ENCODE data around the gene HMGN5. TPM values are rescaled to one million over a fixed set of nuclear protein-coding genes. Genes with fewer than 3 reads are reported as not detected.
A peak's percentile ranks its signal among the peaks of the same experiment; 100 is the strongest.

HMGN5 gene, protein sequence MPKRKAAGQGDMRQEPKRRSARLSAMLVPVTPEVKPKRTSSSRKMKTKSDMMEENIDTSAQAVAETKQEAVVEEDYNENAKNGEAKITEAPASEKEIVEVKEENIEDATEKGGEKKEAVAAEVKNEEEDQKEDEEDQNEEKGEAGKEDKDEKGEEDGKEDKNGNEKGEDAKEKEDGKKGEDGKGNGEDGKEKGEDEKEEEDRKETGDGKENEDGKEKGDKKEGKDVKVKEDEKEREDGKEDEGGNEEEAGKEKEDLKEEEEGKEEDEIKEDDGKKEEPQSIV
- 0.96 and 2.0 TPM in 2 replicates for total RNA-seq

GRCh38 chrX:81201671-81202455 lies at the start of gene HMGN5, which contains the start of gene SH3BGRL:
HMGN5 (minus strand) TSS chrX:81201913; CDS start chrX:81121549, 80,364 bp downstream.
SH3BGRL (plus strand) TSS chrX:81202102; CDS start chrX:81202201, 99 bp downstream.
- Histone ChIP-seq H3K27me3 (ENCODE audit: control insufficient read depth, insufficient read depth, low read length) (no peaks in the 10 kb centered on the region), H3K4me3 (ENCODE audit: low read depth, low read length) (peak within 1 kb of the TSS; percentile 73), H3K36me3 (ENCODE audit: control insufficient read depth, insufficient read depth, low read length) (no peaks in the 10 kb centered on the region)
- DNase-seq (ENCODE audit: low read depth): peak; percentile 54
- TF ChIP-seq, protein P1, sequence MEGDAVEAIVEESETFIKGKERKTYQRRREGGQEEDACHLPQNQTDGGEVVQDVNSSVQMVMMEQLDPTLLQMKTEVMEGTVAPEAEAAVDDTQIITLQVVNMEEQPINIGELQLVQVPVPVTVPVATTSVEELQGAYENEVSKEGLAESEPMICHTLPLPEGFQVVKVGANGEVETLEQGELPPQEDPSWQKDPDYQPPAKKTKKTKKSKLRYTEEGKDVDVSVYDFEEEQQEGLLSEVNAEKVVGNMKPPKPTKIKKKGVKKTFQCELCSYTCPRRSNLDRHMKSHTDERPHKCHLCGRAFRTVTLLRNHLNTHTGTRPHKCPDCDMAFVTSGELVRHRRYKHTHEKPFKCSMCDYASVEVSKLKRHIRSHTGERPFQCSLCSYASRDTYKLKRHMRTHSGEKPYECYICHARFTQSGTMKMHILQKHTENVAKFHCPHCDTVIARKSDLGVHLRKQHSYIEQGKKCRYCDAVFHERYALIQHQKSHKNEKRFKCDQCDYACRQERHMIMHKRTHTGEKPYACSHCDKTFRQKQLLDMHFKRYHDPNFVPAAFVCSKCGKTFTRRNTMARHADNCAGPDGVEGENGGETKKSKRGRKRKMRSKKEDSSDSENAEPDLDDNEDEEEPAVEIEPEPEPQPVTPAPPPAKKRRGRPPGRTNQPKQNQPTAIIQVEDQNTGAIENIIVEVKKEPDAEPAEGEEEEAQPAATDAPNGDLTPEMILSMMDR (IDR thresholded peaks at IDR 0.05; ENCODE audit: insufficient read depth, low read length, poor library complexity, severe bottlenecking): no peak

- no peaks in the 10 kb centered on the region for H3K27me3 ChIP-seq (ENCODE audit: control insufficient read depth, insufficient read depth, low read length)
- H3K4me3 ChIP-seq (ENCODE audit: low read depth, low read length): no peak overlapping the region
- H3K36me3 ChIP-seq (ENCODE audit: control insufficient read depth, insufficient read depth, low read length): no peaks in the 10 kb centered on the region
- no peak for DNase-seq (ENCODE audit: low read depth)
- TF ChIP-seq, protein P1 (IDR thresholded peaks at IDR 0.05; ENCODE audit: insufficient read depth, low read length, poor library complexity, severe bottlenecking): no peak
Observed at GRCh38 chrX:81241753-81242152, 40.0 kb upstream of the HMGN5 start.

DNA sequence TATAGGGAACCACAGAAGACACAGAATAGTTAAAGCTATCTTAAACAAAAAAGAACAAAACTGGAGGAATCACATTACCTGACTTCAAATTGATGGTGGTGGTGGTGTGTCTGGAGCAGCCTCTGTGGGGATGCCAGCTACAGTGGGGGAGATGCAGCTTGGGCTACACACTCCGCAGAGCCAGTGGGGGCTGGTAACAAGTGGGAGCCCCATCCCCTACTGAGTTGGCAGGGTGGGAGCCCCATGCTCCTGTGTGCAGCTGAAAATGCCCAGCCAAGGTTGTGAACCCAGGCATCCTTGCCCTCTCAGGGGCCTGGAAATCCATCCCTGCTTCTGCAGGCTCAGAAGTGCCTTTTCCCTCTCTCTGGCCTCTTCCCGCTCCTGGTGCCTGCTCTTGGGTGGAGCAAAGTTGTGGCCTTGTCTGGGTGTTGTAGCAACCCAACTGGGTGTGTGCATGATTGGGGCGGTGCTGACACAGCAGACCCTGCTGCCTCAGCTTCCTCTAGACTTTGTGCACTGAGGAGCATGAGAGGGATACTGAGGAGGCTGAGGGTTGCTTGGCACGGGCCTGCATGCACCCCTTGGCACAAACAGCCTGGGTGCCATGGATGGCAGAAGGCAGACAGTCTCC lies 39.1 kb upstream of the HMGN5 start:
- Histone ChIP-seq H3K36me3 (ENCODE audit: control insufficient read depth, insufficient read depth, low read length) (no peaks in the 10 kb centered on the region), H3K27me3 (ENCODE audit: control insufficient read depth, insufficient read depth, low read length) (no peaks in the 10 kb centered on the region), H3K4me3 (ENCODE audit: low read depth, low read length) (no peak overlapping the region)
- TF ChIP-seq, protein P1 (IDR thresholded peaks at IDR 0.05; ENCODE audit: insufficient read depth, low read length, poor library complexity, severe bottlenecking): no peak
- no peak for DNase-seq (ENCODE audit: low read depth)

DNA sequence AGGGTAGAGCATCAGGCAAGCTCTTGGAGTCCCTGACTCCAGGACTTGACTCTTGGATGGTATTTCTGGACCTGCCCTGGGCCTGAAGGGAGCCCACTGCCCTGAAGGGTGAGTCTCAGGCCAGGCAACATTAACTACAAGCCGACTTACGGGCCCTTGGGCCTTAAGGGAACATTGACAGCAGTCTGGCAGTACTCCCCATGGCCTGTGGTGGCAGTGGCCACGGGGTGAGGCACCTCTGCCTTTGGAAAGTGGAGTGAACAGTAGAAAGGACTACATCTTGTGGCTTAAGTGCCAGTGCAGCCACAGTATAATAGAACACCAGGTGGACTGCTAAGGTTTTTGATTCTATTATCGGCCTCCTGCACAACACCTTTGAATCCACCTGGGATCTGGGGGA lies 36.5 kb upstream of the HMGN5 start:
- TF ChIP-seq, protein P1 (IDR thresholded peaks at IDR 0.05; ENCODE audit: insufficient read depth, low read length, poor library complexity, severe bottlenecking): no peak
- no peaks in the 10 kb centered on the region for H3K36me3 ChIP-seq (ENCODE audit: control insufficient read depth, insufficient read depth, low read length)
- H3K4me3 ChIP-seq (ENCODE audit: low read depth, low read length): no peak overlapping the region
- H3K27me3 ChIP-seq (ENCODE audit: control insufficient read depth, insufficient read depth, low read length): no peaks in the 10 kb centered on the region
- DNase-seq (ENCODE audit: low read depth): no peak

GRCh38 chrX:81237516-81237915 lies 35.8 kb upstream of the HMGN5 start:
- no peaks in the 10 kb centered on the region for H3K27me3 ChIP-seq (ENCODE audit: control insufficient read depth, insufficient read depth, low read length)
- no peak for DNase-seq (ENCODE audit: low read depth)
- TF ChIP-seq, protein P1 (IDR thresholded peaks at IDR 0.05; ENCODE audit: insufficient read depth, low read length, poor library complexity, severe bottlenecking): no peak
- H3K4me3 ChIP-seq (ENCODE audit: low read depth, low read length): no peak overlapping the region
- H3K36me3 ChIP-seq (ENCODE audit: control insufficient read depth, insufficient read depth, low read length): no peaks in the 10 kb centered on the region

Data from kidney epithelial cell (primary cell).